ENCODE measurements around the gene LCP1. TPM values are rescaled to one million over a fixed set of nuclear protein-coding genes. Genes with fewer than 3 reads are reported as not detected.

The LCP1 gene
- total RNA-seq, 1 donor from 2014 or later, result 234 TPM

- Histone ChIP-seq H3K4me3 (no peak overlapping the region), H3K4me1 (peaks cover 40% of the 10 kb centered on the region)
- intact Hi-C loops (cut with DNase I), result no loop called here
Measured at GRCh38 chr13:46170268-46170667, 11.7 kb downstream of the LCP1 start.

GRCh38 chr13:46169758-46170157 lies 12.2 kb downstream of the LCP1 start:
- Histone ChIP-seq H3K4me3 (no peak overlapping the region), H3K4me1 (peaks cover 45% of the 10 kb centered on the region), H3K27me3 (no peaks in the 10 kb centered on the region), H3K9me3 (no peaks in the 10 kb centered on the region), H3K36me3 (peaks cover 6% of the 10 kb centered on the region), H3K27ac (no peak overlapping the region)
- TF ChIP-seq, protein P1, sequence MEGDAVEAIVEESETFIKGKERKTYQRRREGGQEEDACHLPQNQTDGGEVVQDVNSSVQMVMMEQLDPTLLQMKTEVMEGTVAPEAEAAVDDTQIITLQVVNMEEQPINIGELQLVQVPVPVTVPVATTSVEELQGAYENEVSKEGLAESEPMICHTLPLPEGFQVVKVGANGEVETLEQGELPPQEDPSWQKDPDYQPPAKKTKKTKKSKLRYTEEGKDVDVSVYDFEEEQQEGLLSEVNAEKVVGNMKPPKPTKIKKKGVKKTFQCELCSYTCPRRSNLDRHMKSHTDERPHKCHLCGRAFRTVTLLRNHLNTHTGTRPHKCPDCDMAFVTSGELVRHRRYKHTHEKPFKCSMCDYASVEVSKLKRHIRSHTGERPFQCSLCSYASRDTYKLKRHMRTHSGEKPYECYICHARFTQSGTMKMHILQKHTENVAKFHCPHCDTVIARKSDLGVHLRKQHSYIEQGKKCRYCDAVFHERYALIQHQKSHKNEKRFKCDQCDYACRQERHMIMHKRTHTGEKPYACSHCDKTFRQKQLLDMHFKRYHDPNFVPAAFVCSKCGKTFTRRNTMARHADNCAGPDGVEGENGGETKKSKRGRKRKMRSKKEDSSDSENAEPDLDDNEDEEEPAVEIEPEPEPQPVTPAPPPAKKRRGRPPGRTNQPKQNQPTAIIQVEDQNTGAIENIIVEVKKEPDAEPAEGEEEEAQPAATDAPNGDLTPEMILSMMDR (IDR thresholded peaks at IDR 0.05), result no peak
- ATAC-seq (no peak), DNase-seq (no peak)
- intact Hi-C loops (cut with DNase I), result no loop called here

More at GRCh38 chr13:46170268-46170667, 11.7 kb downstream of the LCP1 start:
- H3K9me3 ChIP-seq, result no peaks in the 10 kb centered on the region
- H3K27ac ChIP-seq, result no peak overlapping the region
- DNase-seq, result no peak
- H3K27me3 ChIP-seq, result no peaks in the 10 kb centered on the region
- TF ChIP-seq, protein P1 (IDR thresholded peaks at IDR 0.05), result no peak
- no peak for ATAC-seq
- H3K36me3 ChIP-seq, result peaks cover 6% of the 10 kb centered on the region

DNA sequence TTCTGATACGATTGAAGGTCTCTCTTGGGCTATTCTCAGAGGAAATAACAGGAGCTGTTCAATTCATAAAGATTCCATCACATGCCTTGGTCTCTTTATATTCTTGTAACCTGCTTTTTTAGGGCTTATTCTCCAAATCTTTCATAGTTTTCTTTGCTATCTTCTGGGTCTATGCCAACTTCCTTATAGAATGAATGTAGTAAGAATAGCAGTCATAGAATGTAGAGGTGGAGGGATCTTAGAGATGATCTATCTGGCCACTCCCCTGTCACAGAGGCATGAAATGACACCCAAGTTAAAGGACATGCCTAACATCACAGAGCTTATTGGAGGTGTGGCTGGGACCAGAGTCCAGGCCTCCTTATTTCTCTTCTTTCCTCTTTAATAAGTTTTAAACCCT lies 13.2 kb downstream of the LCP1 start:
- H3K4me1 ChIP-seq, result peaks cover 46% of the 10 kb centered on the region
- no peak overlapping the region for H3K4me3 ChIP-seq
- H3K27ac ChIP-seq, result no peak overlapping the region
- H3K9me3 ChIP-seq, result no peaks in the 10 kb centered on the region
- ATAC-seq (no peak), DNase-seq (no peak)
- H3K27me3 ChIP-seq, result no peaks in the 10 kb centered on the region
- H3K36me3 ChIP-seq, result peaks cover 6% of the 10 kb centered on the region
- intact Hi-C loops (cut with DNase I), result no loop called here
- TF ChIP-seq, protein P1 (IDR thresholded peaks at IDR 0.05), result no peak

GRCh38 chr13:46168341-46168740 lies 13.6 kb downstream of the LCP1 start:
- intact Hi-C loops (cut with DNase I), result no loop called here
- peak; percentile 82 for ATAC-seq
- peaks cover 46% of the 10 kb centered on the region for H3K4me1 ChIP-seq
- no peak overlapping the region for H3K27ac ChIP-seq
- H3K4me3 ChIP-seq, result no peak overlapping the region
- H3K36me3 ChIP-seq, result peaks cover 6% of the 10 kb centered on the region
- DNase-seq, result peak; percentile 71
- no peaks in the 10 kb centered on the region for H3K27me3 ChIP-seq
- TF ChIP-seq, protein P1 (IDR thresholded peaks at IDR 0.05), result no peak
- no peaks in the 10 kb centered on the region for H3K9me3 ChIP-seq

DNA sequence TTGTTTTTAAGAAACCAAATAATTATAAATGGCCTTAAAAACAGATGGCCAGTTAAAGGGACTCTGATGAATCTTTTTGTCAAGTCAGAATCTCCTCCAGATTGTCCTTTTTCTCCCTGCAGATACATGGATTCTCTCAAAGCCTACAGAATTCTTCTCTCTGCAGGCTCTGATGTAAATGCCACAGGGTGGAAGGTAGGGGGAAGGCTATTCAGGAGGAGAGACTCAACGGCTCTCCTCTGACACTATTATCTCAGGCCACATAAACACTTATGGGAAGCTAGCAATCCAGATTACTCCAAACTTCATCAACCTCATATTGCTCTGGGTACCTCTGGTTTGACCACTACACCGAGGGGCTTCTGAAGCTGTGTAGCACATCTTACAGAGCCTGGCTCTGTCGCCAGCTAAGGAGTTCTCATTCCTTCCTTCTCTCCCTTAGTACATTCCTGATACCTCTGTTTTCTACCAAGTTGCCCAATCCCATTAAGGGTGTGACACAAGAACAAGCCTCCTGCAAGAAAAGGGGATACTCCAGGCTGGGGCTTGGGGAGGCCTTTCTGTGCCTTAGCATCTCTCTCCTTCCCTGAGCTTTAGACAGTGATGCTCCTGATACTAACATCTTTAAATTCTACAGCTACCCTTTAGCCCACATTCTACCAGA lies 14.9 kb downstream of the LCP1 start:
- Histone ChIP-seq H3K4me3 (no peak overlapping the region), H3K27me3 (no peaks in the 10 kb centered on the region), H3K9me3 (no peaks in the 10 kb centered on the region), H3K27ac (no peak overlapping the region), H3K36me3 (peaks cover 6% of the 10 kb centered on the region), H3K4me1 (peaks cover 46% of the 10 kb centered on the region)
- ATAC-seq (no peak), DNase-seq (no peak)
- TF ChIP-seq, protein P1 (IDR thresholded peaks at IDR 0.05), result no peak
- intact Hi-C loops (cut with DNase I), result no loop called here

DNA sequence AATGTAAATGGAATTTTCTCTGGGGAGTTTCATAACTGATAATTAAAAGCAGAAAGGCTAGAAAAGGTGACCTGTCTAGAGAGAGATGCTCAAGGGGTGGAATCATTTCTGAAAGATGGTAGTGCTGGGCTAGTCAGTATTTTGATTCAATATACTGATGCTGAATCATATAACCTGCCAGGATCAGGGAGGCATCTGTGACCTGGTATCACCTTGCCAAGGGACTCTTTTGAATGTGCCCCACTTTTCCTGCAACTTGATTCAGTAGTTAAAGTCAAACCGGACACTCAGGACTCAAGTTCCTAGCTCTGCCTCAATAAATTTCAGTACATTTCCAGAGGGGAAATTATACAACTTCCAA lies 15.8 kb downstream of the LCP1 start:
- H3K4me1 ChIP-seq, result peaks cover 37% of the 10 kb centered on the region
- H3K27me3 ChIP-seq, result no peaks in the 10 kb centered on the region
- no peak for ATAC-seq
- peaks cover 6% of the 10 kb centered on the region for H3K36me3 ChIP-seq
- H3K9me3 ChIP-seq, result no peaks in the 10 kb centered on the region
- H3K27ac ChIP-seq, result no peak overlapping the region
- no peak for DNase-seq
- H3K4me3 ChIP-seq, result no peak overlapping the region
- TF ChIP-seq, protein P1 (IDR thresholded peaks at IDR 0.05), result no peak
- intact Hi-C loops (cut with DNase I), result no loop called here
